HEK293T (cell line): ENCODE data around the gene TEX53.

Experiments
- BHLHE40 ChIP-seq: fragments of 450-650 bp; IDR thresholded peaks from 2 replicates; pipeline ENCODE4 v1.6.1; 2016; ENCODE audit warnings: mild to moderate bottlenecking, moderate library complexity, borderline replicate concordance
- CTBP1 ChIP-seq: fragments of 450-650 bp; IDR thresholded peaks from 2 replicates; pipeline ENCODE4 v1.6.1; 2016; ENCODE audit warnings: borderline replicate concordance
- FOXA1 ChIP-seq: fragments of 450-650 bp; IDR thresholded peaks from 2 replicates; pipeline ENCODE4 v1.6.1; 2016; ENCODE audit warnings: mild to moderate bottlenecking
- FOXK2 ChIP-seq: fragments of 450-650 bp; IDR thresholded peaks from 2 replicates; pipeline ENCODE4 v1.6.1; 2016; ENCODE audit warnings: mild to moderate bottlenecking
- FOXM1 ChIP-seq: fragments of 450-650 bp; IDR thresholded peaks from 2 replicates; pipeline ENCODE4 v1.6.1; 2017; ENCODE audit warnings: mild to moderate bottlenecking, borderline replicate concordance
- LEF1 ChIP-seq: fragments of 450-650 bp; IDR thresholded peaks from 2 replicates; pipeline ENCODE4 v1.6.1; 2017; ENCODE audit warnings: mild to moderate bottlenecking, borderline replicate concordance
- NFRKB ChIP-seq: fragments of 450-650 bp; IDR thresholded peaks from 2 replicates; pipeline ENCODE4 v1.6.1; 2016; ENCODE audit warnings: mild to moderate bottlenecking, moderate library complexity
- SP1 ChIP-seq: fragments of 450-650 bp; IDR thresholded peaks from 2 replicates; pipeline ENCODE4 v1.6.1; 2017
- TF ChIP-seq, protein P1 (sequence below): fragments of 450-650 bp; IDR thresholded peaks from 2 replicates; pipeline ENCODE4 v1.6.1; 2016

DNA sequence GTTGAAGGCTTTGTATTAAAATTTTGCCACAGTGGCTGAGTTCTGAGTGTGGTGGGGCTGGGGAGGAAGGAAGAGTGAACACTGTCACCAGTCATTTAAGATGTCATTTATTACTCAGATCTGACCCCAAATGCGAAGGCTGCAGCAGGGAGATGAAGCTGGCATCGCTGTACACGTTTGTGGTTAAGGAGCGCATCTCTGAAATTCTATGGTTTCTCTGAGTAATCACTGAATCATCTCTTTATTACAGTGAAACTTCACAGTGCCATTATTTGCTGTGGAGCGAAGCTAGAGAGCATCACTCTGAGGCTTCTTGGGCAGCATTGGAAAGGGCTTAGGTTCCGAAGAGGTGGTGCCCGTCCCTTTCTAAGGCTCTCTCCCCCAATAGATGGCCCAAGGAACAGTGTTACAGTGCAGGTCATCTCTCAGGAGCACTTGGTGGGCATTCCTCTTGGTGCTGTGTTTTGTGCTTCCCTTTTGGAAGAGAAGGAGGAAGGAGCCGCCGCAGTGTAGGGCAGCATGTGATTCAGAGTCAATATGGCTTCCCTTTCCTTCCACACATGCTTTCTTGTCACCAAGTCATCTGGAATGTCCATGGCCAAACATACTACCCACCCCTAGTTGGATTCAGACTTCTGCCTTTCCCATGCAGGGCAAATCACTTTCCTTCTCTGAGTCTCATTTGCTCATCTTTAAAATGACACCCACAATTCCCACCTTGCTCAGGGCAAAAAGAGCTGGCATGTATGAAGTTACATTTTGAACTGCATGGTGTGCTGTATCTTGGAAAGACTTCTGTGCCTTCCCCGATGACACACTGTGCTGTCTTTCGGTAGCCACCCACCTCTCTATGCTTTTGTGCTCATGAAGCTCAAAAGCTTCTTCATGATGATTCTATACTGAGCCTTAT, 33.7 kb upstream of the TEX53 start:
- TF ChIP-seq BHLHE40 (no peak), FOXM1 (no peak), FOXA1 (no peak), SP1 (no peak), LEF1 (no peak), CTBP1 (no peak), FOXK2 (no peak), NFRKB (no peak)
- TF ChIP-seq, protein P1, sequence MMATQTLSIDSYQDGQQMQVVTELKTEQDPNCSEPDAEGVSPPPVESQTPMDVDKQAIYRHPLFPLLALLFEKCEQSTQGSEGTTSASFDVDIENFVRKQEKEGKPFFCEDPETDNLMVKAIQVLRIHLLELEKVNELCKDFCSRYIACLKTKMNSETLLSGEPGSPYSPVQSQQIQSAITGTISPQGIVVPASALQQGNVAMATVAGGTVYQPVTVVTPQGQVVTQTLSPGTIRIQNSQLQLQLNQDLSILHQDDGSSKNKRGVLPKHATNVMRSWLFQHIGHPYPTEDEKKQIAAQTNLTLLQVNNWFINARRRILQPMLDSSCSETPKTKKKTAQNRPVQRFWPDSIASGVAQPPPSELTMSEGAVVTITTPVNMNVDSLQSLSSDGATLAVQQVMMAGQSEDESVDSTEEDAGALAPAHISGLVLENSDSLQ, result no peak
